Epithelial cell of esophagus (primary cell): Measurements from ENCODE around the gene CACNA1G.

Experiments used
- DNase-seq: peaks from one replicate; pipeline ENCODE4 v3.0.0; 2010; ENCODE audit warnings: low read depth
- H3K4me3 ChIP-seq: 2 replicates; pipeline ENCODE4 v1.5.1; 2011; ENCODE audit warnings: mild to moderate bottlenecking, low read length, control low read depth
- TF ChIP-seq, protein P1 (sequence below): IDR thresholded peaks from 2 replicates; pipeline ENCODE4 v1.5.1; 2011; ENCODE audit warnings: low read depth, mild to moderate bottlenecking, low read length, control low read depth, inconsistent platforms; ENCODE audit not compliant: insufficient read depth; ENCODE audit errors: missing control alignments

CACNA1G gene

GRCh38 chr17:50629902-50630301, 69.4 kb downstream of the CACNA1G start:
- H3K4me3 ChIP-seq: no peak overlapping the region
- DNase-seq: no peak
- TF ChIP-seq, protein P1, sequence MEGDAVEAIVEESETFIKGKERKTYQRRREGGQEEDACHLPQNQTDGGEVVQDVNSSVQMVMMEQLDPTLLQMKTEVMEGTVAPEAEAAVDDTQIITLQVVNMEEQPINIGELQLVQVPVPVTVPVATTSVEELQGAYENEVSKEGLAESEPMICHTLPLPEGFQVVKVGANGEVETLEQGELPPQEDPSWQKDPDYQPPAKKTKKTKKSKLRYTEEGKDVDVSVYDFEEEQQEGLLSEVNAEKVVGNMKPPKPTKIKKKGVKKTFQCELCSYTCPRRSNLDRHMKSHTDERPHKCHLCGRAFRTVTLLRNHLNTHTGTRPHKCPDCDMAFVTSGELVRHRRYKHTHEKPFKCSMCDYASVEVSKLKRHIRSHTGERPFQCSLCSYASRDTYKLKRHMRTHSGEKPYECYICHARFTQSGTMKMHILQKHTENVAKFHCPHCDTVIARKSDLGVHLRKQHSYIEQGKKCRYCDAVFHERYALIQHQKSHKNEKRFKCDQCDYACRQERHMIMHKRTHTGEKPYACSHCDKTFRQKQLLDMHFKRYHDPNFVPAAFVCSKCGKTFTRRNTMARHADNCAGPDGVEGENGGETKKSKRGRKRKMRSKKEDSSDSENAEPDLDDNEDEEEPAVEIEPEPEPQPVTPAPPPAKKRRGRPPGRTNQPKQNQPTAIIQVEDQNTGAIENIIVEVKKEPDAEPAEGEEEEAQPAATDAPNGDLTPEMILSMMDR: no peak

DNA sequence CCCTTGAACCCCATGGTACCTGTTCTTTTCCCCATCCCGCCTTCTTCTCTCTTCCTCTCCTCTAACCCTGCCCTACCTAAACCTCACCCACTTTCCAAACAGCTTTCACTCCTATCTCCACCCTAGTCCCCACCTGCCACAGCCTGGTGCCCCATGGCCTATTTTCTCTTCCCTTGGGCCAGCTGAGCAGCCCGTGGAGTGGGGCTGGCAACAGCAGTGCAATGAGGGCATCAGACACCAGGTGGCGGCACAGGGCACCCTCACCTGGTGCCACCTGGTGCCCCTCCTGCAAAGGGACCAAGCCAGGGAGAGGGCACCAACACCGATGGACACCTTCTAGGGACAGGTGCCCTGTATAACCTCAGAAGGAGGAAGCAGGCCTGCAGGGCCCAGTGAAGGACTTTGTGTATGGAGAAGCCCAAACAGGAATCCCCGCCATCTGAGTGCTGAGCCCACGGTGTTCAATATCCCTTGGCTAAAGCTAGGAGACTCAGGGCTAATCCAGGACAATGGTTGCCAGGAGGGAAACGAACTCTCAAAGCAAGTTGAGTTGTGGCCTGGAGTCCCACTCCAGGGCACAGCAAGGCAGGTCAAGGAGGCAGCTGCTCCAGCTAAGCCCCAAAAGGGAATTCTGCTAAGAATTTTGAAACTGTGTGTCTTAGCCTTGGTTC, 70.1 kb downstream of the CACNA1G start:
- TF ChIP-seq, protein P1: peak; percentile 95
- no peak overlapping the region for H3K4me3 ChIP-seq
- peak; percentile 56 for DNase-seq

DNA sequence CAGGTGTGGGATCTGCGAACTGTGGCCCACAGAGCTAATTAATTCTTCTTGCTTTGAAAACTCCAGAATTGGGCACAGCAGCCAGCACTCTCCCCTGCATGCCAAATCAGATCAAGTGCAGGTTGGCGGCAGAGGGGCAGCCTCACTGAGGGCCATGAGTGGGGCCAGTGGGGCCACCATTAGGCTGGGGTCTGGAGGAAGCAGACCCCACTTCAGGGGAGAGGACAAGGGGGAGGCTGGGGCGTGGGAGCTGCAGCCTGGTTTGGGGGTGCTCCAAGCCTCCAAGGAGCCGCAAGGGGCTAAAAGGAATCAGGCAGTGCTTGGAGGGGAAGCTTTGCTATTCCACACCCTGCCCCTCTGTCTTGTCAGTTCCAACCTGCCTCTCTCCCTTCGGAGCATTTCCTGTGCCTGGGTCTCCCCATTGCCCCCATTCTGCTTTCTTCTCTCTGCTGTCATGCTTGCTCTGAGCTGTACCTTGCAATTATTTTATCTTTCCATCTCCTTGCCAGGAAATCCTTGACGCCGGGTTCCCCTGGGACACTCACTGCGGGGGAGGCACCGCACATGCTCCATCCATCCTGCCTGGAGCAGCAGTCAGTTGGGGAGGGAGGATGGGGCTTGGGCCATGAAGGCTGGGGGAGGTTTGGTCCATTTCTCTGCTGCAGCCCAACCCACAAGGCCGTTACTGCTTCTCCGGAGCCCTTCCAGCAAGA, 70.8 kb downstream of the CACNA1G start:
- no peak overlapping the region for H3K4me3 ChIP-seq
- DNase-seq: no peak
- TF ChIP-seq, protein P1: no peak

DNA sequence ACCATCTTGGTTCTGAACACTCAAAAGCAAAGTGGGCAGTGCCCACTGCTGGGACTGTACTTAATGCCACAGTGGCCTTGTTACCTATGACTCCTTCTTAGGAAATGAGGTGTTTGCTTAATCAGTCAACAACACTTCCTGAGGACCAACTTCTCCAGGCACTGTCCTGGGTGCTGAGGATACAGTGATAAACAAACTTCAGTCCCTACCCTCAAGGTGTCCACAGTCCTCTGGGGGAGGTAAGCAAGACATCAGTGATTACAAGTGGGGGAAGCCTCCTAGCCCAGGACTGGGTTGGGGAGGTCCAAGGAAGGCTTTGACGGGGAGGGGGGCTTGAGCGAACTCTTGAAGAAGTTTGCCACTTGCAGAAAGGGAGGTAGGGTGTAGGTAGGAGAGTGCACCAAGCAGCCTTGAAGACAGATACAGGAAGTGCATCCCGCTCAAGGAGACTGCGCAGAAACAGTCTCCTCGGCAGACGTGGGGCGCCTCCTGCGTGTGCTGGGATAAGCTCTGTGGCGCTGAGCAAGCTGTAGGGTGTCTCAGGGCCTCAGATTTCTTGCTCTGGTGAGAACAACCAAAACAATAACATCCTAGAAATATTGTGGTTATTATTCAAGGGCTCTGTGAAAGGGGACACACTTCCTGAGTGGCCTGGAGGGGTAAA, 71.5 kb downstream of the CACNA1G start:
- H3K4me3 ChIP-seq: no peak overlapping the region
- DNase-seq: peak; percentile 63
- TF ChIP-seq, protein P1: no peak

GRCh38 chr17:50632637-50633036, 72.1 kb downstream of the CACNA1G start:
- TF ChIP-seq, protein P1: no peak
- no peak for DNase-seq
- H3K4me3 ChIP-seq: no peak overlapping the region

DNA sequence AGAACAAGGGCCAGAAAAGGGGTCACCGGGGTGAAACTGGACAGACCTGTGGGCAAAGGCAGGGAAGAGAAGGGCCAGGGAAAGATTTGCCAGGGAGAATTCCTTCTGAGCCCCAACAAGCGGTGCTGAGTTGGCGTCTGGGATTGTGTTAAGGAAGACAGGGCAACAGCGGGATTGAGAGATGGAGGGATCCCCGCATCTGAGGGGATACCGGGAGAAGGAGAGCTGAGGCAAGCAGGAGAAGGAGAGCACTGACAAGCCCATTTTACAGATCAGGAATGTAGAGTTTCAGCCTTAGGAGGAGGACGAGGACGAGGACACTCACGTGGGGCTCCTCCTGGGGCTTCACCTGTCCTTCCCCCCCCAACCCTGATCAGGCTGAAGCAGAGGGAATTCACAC, 73.2 kb downstream of the CACNA1G start:
- TF ChIP-seq, protein P1: no peak
- no peak overlapping the region for H3K4me3 ChIP-seq
- DNase-seq: no peak
